ENCODE results near the gene PYGL.
"Not testable (repeated sequence)": the region's sequence is repeated elsewhere in the genome, so short reads cannot be mapped to it uniquely, and the experiment has no call there.

Gene PYGL

GRCh38 chr14:50954811-50955372, 10.6 kb upstream of the PYGL start:
- no peak for DNase-seq

GRCh38 chr14:50953502-50953901, 9.2 kb upstream of the PYGL start:
- no peak for DNase-seq

DNA sequence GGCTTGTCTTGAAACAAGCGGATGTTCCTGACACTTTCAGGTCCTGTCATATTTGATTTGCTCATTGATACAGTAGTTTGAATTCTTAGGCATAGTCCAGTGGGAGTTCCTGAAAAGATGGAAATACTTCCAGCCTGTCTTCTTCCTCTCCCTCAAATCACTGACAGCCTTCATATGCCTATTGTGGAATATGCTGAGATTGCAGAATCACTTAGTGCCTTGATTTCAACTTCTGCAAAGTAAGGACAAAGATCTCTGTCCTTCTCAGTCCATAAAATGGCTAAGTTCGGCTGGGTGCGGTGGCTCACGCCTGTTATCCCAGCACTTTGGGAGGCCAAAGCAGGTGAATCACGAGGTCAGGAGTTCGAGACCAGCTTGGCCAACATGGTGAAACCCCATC, 6.7 kb upstream of the PYGL start:
- no peak for DNase-seq

- no peak for DNase-seq
Measured at GRCh38 chr14:50948205-50948604, 3.9 kb upstream of the PYGL start.

DNA sequence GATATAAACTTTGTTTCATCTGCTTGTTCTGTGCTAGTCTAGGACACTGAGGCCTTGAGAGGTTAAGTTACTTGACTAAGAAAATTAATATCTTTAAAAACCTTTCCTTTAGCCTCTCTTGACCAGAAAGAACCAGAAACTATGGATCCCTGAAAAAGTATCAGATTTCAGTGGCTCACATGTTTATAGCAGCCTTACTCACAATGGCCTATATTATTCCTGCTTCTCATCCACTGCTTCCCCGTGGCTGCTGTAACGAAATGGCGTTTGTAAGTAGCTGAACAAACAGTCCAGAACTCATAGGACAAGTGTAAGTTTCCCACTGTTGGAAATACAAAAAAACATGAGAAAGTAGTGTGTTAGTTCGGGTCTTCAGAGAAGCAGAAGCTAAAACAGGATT, 3.2 kb upstream of the PYGL start:
- DNase-seq, result no peak

GRCh38 chr14:50946234-50946935, 2.1 kb upstream of the PYGL start:
- no peak for DNase-seq

GRCh38 chr14:50944647-50945413, 547 bp upstream of the PYGL start:
- DNase-seq, result no peak

GRCh38 chr14:50943261-50943942, 881 bp downstream of the PYGL start:
- DNase-seq, result no peak

- DNase-seq, result not testable (repeated sequence)
Measured at GRCh38 chr14:50941638-50942037, 2.6 kb downstream of the PYGL start.

- DNase-seq, result no peak
Measured at GRCh38 chr14:50941151-50941550, 3.1 kb downstream of the PYGL start.

DNA sequence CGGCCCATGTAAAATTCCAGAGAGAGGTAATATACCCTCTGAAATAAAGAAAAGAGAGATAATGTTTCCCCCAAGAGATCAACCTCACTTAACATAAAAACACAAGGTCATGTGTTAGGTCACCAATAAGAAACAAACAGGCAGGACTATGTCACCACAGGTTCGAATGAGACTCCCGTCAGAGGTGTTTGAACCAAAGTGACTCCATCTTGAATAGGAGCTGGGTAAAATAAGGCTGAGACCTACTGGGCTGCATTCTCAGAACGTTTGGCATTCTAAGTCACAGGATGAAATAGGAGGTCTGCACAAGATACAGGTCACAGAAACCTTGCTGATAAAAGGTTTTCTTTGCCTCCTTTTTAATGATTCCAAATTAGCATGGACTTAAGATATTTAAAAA, 6.5 kb downstream of the PYGL start:
- DNase-seq, result no peak

DNA sequence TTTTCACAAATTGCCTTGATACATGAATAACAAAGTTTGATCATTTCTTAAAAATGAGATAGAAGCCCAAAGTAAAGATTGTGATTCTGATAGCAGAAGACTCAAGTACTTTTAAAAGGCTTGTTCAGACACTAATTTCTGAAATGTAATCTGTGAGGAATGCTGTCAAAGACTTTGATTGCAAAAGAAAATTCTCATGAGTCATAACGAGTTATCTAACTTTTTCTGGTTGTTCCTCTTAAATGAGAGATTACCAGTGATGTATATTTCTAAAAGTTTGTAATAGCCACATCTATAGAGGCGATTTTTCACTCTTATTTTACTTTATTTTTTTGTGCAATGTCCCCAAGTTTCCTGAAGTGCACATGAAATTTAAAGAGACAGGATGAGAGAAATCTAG, 7.0 kb downstream of the PYGL start:
- DNase-seq, result no peak

- DNase-seq, result no peak
Measured at GRCh38 chr14:50936882-50937281, 7.4 kb downstream of the PYGL start.

DNA sequence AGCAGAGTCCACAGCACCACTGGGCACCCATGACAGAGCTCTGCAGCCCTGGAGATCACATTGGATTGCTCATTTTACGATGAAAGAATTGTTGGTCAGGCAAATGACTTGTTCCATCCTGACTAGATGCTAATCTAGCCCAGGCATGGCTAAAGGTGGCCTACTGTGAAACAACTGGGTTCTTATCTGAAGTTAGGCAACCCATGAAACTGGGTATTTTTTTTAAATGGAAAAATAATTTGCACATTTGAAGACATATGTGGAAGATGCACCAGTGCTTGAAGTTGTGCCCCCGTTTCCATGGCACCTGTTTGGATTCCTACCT, 8.3 kb downstream of the PYGL start:
- no peak for DNase-seq

GRCh38 chr14:50935126-50936015, 8.9 kb downstream of the PYGL start:
- DNase-seq, result no peak

GRCh38 chr14:50932592-50933495, 11.4 kb downstream of the PYGL start:
- DNase-seq, result no peak

GRCh38 chr14:50932156-50932555, 12.1 kb downstream of the PYGL start:
- no peak for DNase-seq

- DNase-seq, result no peak
Measured at GRCh38 chr14:50931559-50931958, 12.7 kb downstream of the PYGL start.

GRCh38 chr14:50929506-50929905, 14.8 kb downstream of the PYGL start:
- no peak for DNase-seq

GRCh38 chr14:50928002-50928635, 16.2 kb downstream of the PYGL start:
- no peak for DNase-seq

DNA sequence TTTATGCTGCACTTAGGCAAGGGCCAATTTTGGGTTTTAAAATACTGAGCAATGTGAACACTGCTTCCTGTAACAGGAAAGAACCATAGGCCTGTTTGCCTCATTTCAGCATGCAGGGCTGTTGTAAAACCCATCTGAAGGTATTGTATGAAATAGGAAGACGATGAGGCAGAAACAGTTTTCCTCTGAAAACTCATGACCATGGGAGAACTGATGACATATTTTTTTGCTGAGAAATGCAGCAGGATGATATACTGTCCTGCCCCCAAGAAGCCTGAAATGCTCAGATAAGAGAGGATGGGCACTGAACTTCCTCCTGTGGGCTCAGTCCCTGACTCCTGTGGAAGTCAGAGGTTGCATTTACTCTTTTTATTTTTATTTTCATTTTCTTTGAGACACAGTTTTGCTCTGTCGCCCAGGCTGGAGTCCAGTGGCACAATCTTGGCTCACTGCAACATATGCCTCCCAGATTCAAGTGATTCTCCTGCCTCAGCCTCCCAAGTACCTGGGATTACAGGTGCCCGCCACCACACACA, 17.4 kb downstream of the PYGL start:
- DNase-seq, result no peak

Measured in cortex of kidney (tissue), 1 donor.